IMR-90 (cell line): ENCODE data around the gene KIF13A. TPM values are rescaled to one million over a fixed set of nuclear protein-coding genes. Genes with fewer than 3 reads are reported as not detected.
A peak's percentile ranks its signal among the peaks of the same experiment; 100 is the strongest.

Source experiments
- ATAC-seq: fragments of 200-7000 bp; cut with Tn5 transposase; 2 replicates; pipeline ENCODE4 v1.9.1; 2020; ENCODE audit warnings: low read depth, mild to moderate bottlenecking, moderate library complexity
- BruUV-seq: library from RNA; stranded (reverse); fragments of 400-500 nt; replicated peaks from 2 replicates; lab custom pipeline; 2021; lab: Mats Ljungman, UMichigan
- CTCF ChIA-PET: fragments of 300-600 bp; formaldehyde crosslinking; extraction: SDS; loops from one replicate; lab custom pipeline; 2021; ENCODE audit warnings: antibody characterized with exemption; lab: Yijun Ruan, JAX
- POLR2A ChIA-PET: fragments of 300-600 bp; sonication (Branson Sonifier 250); formaldehyde crosslinking; loops from one replicate; lab custom pipeline; 2022; ENCODE audit warnings: antibody characterized with exemption; ENCODE audit not compliant: unreplicated experiment; lab: Charles Lee
- DNase-seq: peaks from one replicate; pipeline ENCODE4 v3.0.0; 2013
- H2AFZ ChIP-seq: replicated peaks from 2 replicates; pipeline ENCODE3; 2013; ENCODE audit warnings: low read length, mild to moderate bottlenecking; ENCODE audit not compliant: poor library complexity
- H2AK5ac ChIP-seq: 2 replicates; pipeline ENCODE4 v1.6.1; 2013; ENCODE audit warnings: low read depth, low read length, inconsistent platforms
- H2AK9ac ChIP-seq: replicated peaks from 2 replicates; pipeline ENCODE3; 2013; ENCODE audit warnings: mild to moderate bottlenecking, low read depth, low read length, moderate library complexity; ENCODE audit not compliant: poor library complexity
- H2BK120ac ChIP-seq: 2 replicates; pipeline ENCODE4 v1.6.1; 2013; ENCODE audit warnings: low read depth, low read length, inconsistent platforms
- H2BK15ac ChIP-seq: 3 replicates; pipeline ENCODE4 v1.6.1; 2013; ENCODE audit warnings: low read depth, low read length, inconsistent platforms
- H2BK20ac ChIP-seq: 2 replicates; pipeline ENCODE4 v1.6.1; 2013; ENCODE audit warnings: low read depth, mild to moderate bottlenecking, inconsistent platforms, low read length, moderate library complexity
- H2BK5ac ChIP-seq: 2 replicates; pipeline ENCODE4 v1.6.1; 2013; ENCODE audit warnings: mild to moderate bottlenecking, low read depth, low read length, inconsistent platforms; ENCODE audit not compliant: poor library complexity, severe bottlenecking
- H3K14ac ChIP-seq: replicated peaks from 2 replicates; pipeline ENCODE4 v1.6.1; 2013; ENCODE audit warnings: low read depth, low read length, inconsistent platforms
- H3K18ac ChIP-seq: 2 replicates; pipeline ENCODE4 v1.6.1; 2013; ENCODE audit warnings: low read depth, low read length, control low read depth
- H3K23ac ChIP-seq: 2 replicates; pipeline ENCODE4 v1.6.1; 2013; ENCODE audit warnings: low read depth, low read length, inconsistent platforms
- H3K27ac ChIP-seq: 2 replicates; pipeline ENCODE4 v1.5.1; 2013; ENCODE audit warnings: mild to moderate bottlenecking, control low read depth, low read length; ENCODE audit not compliant: insufficient read depth
- H3K27me3 ChIP-seq: 2 replicates; pipeline ENCODE4 v1.6.1; 2013; ENCODE audit warnings: low read length; ENCODE audit not compliant: control insufficient read depth, insufficient read depth
- H3K36me3 ChIP-seq: 2 replicates; pipeline ENCODE4 v1.6.1; 2013; ENCODE audit warnings: low read length, mixed read lengths; ENCODE audit not compliant: control insufficient read depth, insufficient read depth
- H3K4ac ChIP-seq: 2 replicates; pipeline ENCODE4 v1.6.1; 2013; ENCODE audit warnings: low read depth, low read length, inconsistent platforms
- H3K4me1 ChIP-seq: 2 replicates; pipeline ENCODE4 v1.6.1; 2013; ENCODE audit warnings: low read length, mixed read lengths; ENCODE audit not compliant: control insufficient read depth, insufficient read depth
- H3K4me2 ChIP-seq: 2 replicates; pipeline ENCODE4 v1.6.1; 2013; ENCODE audit warnings: low read depth, mild to moderate bottlenecking, control low read depth, low read length, moderate library complexity
- H3K4me3 ChIP-seq: 2 replicates; pipeline ENCODE4 v1.5.1; 2013; ENCODE audit warnings: low read depth, mild to moderate bottlenecking, control low read depth, low read length, moderate library complexity; ENCODE audit not compliant: insufficient read depth
- H3K56ac ChIP-seq: 2 replicates; pipeline ENCODE4 v1.6.1; 2013; ENCODE audit warnings: low read length, inconsistent platforms; ENCODE audit not compliant: insufficient read depth; ENCODE audit errors: extremely low read depth
- H3K79me1 ChIP-seq, 2 experiments: 2 replicates each; pipeline ENCODE4 v1.6.1; 2013; ENCODE audit warnings: low read length in 2 of 2, inconsistent platforms in 1 of 2, low read depth in 1 of 2
- H3K9ac ChIP-seq: 2 replicates; pipeline ENCODE4 v1.6.1; 2013; ENCODE audit warnings: low read depth, low read length, control low read depth
- H3K9me1 ChIP-seq: 2 replicates; pipeline ENCODE4 v1.6.1; 2013; ENCODE audit warnings: low read length, inconsistent platforms; ENCODE audit not compliant: insufficient read depth
- H3K9me3 ChIP-seq: 2 replicates; pipeline ENCODE4 v1.6.1; 2013; ENCODE audit warnings: low read length; ENCODE audit not compliant: control insufficient read depth, insufficient read depth
- H4K20me1 ChIP-seq: 2 replicates; pipeline ENCODE4 v1.6.1; 2013; ENCODE audit warnings: low read length, inconsistent platforms; ENCODE audit not compliant: insufficient read depth
- H4K5ac ChIP-seq: 2 replicates; pipeline ENCODE4 v1.6.1; 2013; ENCODE audit warnings: mild to moderate bottlenecking, low read depth, low read length, control low read depth
- H4K8ac ChIP-seq, 2 experiments: 2 replicates each; pipeline ENCODE4 v1.6.1; 2013; ENCODE audit warnings: low read depth in 2 of 2, low read length in 2 of 2, control low read depth in 1 of 2, inconsistent platforms in 1 of 2
- H4K91ac ChIP-seq: 2 replicates; pipeline ENCODE4 v1.6.1; 2013; ENCODE audit warnings: low read depth, low read length, inconsistent platforms; ENCODE audit not compliant: insufficient read depth
- WGBS, 2 experiments: methylation state at CpG; one replicate each; pipeline versions ENCODE4 v1.1.5 to v1.1.7; 2013; ENCODE audit warnings: missing lambda C conversion rate in 2 of 2; ENCODE audit not compliant: insufficient read length in 1 of 2; ENCODE audit errors: extremely low coverage in 2 of 2; 5-methylcytosine and 5-hydroxymethylcytosine counted together
- dilution Hi-C: fragments of 300-500 bp; cut with HindIII; formaldehyde crosslinking; loops from one replicate; pipeline ENCODE4 v1.14.3; 2018; ENCODE audit warnings: low sequenced_read_pairs; ENCODE audit not compliant: unreplicated experiment
- in situ Hi-C: fragments of 300-500 bp; cut with MboI; formaldehyde crosslinking; loops from 3 replicates; pipeline ENCODE4 v1.14.3; 2019; ENCODE audit warnings: low sequenced_read_pairs, inconsistent platforms, mixed read lengths
- intact Hi-C: fragments of 100-400 bp; cut with micrococcal nuclease; formaldehyde crosslinking; loops from 2 replicates; pipeline ENCODE4 v1.10.0; 2022
- polyA plus RNA-seq, 3 experiments: library from polyadenylated mRNA; depleted of rRNA; stranded (reverse); fragments of >200 nt; gene quantifications; 2 replicates each; pipeline ENCODE4 v1.2.3, GENCODE V29; 2012; ENCODE audit warnings: low replicate concordance in 1 of 3
- total RNA-seq: library from RNA; depleted of rRNA; stranded (reverse); fragments of >200 nt; gene quantifications from 2 replicates; pipeline ENCODE4 v1.2.3, GENCODE V29; 2012
- TF ChIP-seq, protein P1 (sequence below): fragments of 150-350 bp; IDR thresholded peaks from 2 replicates; pipeline ENCODE4 v1.6.1; 2016; ENCODE audit warnings: low read depth, mild to moderate bottlenecking, low read length, moderate library complexity, borderline replicate concordance

Gene KIF13A
- total and polyA plus RNA-seq, 2 of the 4 experiments (the other 2 are of a cell fraction), result 23.3 to 51.8 TPM

DNA sequence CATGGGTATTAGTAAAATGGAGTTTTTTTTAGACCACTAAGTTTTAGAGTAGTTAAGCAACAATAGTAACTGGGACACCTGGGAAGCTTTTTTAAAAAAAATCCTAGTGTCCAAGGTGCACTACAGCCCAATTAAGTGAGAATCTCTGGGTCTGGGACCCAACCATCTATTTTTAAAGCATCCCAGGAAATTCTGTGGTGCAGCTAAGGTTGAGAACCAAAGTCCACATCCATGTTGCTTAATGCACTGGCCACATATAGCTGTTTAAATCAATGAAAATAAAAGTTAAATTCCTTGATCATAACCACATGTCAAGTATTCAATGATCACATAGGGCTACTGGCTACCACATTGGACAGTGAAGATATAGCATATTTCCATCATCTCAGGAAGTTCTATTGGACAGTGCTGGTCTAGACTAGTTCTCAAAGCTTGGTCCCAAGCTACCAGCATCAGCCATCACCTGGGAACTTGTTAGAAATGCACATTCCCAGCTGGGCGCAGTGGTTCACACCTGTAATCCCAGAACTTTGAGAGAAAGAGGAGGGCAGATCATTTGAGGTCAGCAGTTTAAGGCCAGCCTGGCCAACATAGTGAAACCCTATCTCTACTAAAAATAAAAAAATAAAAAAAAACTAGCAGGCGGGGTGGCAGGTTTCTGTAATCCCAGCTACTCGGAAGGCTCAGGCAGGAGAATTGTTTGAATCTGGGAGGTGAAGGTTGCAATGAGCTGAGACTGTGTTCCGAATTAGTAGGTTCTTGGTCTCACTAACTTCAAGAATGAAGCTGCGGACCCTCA lies 12.7 kb downstream of the KIF13A start:
- Histone ChIP-seq H3K4me2 (no peak overlapping the region), H3K79me1 (peaks cover 12 to 53% of the 10 kb centered on the region in 2 experiments), H3K9me3 (no peaks in the 10 kb centered on the region), H2BK20ac (no peak overlapping the region), H4K91ac (no peak overlapping the region), H4K8ac (no peak overlapping the region), H3K36me3 (no peaks in the 10 kb centered on the region), H3K4me1 (peaks cover 13% of the 10 kb centered on the region), H2BK120ac (no peak overlapping the region), H4K5ac (no peak overlapping the region), H3K27me3 (no peaks in the 10 kb centered on the region), H2AK5ac (no peak overlapping the region), H2AFZ (no peak overlapping the region), H3K56ac (no peak overlapping the region), H3K9ac (no peak overlapping the region), H2BK15ac (no peak overlapping the region), H3K18ac (no peak overlapping the region), H3K9me1 (peaks cover 11% of the 10 kb centered on the region), H3K4me3 (no peak overlapping the region), H3K23ac (peak overlapping the region; percentile 24; the same call in 1 of the 2 replicates), H3K27ac (no peak overlapping the region), H3K14ac (no peak overlapping the region), H4K20me1 (peaks cover 18% of the 10 kb centered on the region; the same call in 1 of the 2 replicates), H3K4ac (no peak overlapping the region), H2BK5ac (no peak overlapping the region), H2AK9ac (no peak overlapping the region)
- dilution Hi-C loops, result no loop called here
- intact Hi-C loops, result no loop called here
- DNase-seq (no peak), ATAC-seq (no peak)
- POLR2A ChIA-PET, result no interaction called here
- TF ChIP-seq, protein P1, sequence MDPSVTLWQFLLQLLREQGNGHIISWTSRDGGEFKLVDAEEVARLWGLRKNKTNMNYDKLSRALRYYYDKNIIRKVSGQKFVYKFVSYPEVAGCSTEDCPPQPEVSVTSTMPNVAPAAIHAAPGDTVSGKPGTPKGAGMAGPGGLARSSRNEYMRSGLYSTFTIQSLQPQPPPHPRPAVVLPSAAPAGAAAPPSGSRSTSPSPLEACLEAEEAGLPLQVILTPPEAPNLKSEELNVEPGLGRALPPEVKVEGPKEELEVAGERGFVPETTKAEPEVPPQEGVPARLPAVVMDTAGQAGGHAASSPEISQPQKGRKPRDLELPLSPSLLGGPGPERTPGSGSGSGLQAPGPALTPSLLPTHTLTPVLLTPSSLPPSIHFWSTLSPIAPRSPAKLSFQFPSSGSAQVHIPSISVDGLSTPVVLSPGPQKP, result no peak
- CTCF ChIA-PET, result interaction anchor here (0.6 kb wide), 1 partner anchor 87 kb away, joined by 3 read pairs; no protein-coding TSS in a partner anchor
- BruUV-seq, result no TSS peak
- no CpG with 5 or more reads among the region's 5 CpGs for WGBS, 2 experiments
- in situ Hi-C loops, result no loop called here
